ENCODE results near the gene PBX1. TPM values are rescaled to one million over a fixed set of nuclear protein-coding genes. Genes with fewer than 3 reads are reported as not detected.

PBX1 gene
- total and polyA plus RNA-seq, 10 of the 15 experiments (the other 5 are each of a cell fraction or from before 2014, with no cell fraction given): 0.05 to 0.28 (median 0.11) TPM; not detected in 5

DNA sequence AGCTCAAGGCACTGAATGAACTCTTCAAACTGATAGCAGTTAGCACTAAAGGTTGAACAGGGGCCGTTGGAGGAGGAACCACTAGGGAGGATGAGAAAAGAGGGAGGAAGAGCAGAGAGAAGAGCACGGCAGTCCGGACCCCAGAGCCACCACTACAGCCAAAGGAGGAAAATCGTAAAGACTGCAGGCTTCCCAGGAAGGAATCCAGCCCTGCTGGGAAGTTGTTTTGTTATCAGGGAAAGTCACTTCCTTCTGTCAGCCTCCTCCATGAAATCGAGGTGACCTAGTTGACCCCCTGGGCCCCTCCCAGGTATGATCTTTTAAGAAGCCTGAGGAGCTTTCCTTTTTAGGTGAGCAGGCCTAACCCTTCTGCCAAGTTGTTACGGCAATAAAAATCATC is 88.2 kb downstream of the PBX1 start:
- H3K9ac ChIP-seq (ENCODE audit: control insufficient read depth, insufficient read depth, low read length): no peak overlapping the region
- H4K20me1 ChIP-seq (ENCODE audit: control insufficient read depth, insufficient read depth): no peaks in the 10 kb centered on the region
- no peaks in the 10 kb centered on the region for H3K9me3 ChIP-seq (replicated peaks; ENCODE audit: control insufficient read depth, insufficient read depth, low read length)
- CTCF ChIA-PET: no interaction called here
- H3K79me2 ChIP-seq (ENCODE audit: control insufficient read depth, insufficient read depth, low read length): no peaks in the 10 kb centered on the region
- POLR2A ChIA-PET: no interaction called here
- in situ Hi-C loops (cut with MboI) (no loop called here), intact Hi-C loops (cut with micrococcal nuclease; ENCODE audit: unreplicated experiment) (no loop called here)
- FAIRE-seq (no peak), DNase-seq (ENCODE audit: low read depth, low spot score) (no peak), ATAC-seq (no peak)
- TF ChIP-seq IRF4 (IDR thresholded peaks at IDR 0.05; ENCODE audit: low read depth, low read length) (no peak), NRF1 (conservative IDR thresholded peaks at IDR 0.05; ENCODE audit: low read depth, low read length) (no peak), FOS (IDR thresholded peaks at IDR 0.05; ENCODE audit: borderline replicate concordance, extremely low read depth, insufficient read length) (no peak), POLR2AphosphoS5 (IDR thresholded peaks at IDR 0.05; ENCODE audit: low read length) (no peak), CBX5 (IDR thresholded peaks at IDR 0.05; ENCODE audit: low read depth) (no peak), ZNF24 (IDR thresholded peaks at IDR 0.05) (no peak), EP300 (IDR thresholded peaks at IDR 0.05; ENCODE audit: borderline replicate concordance in 1 of 2, control insufficient read depth in 1 of 2, low read depth in 2 of 2, low read length in 2 of 2) (no peak), POLR2A (IDR thresholded peaks at IDR 0.05; ENCODE audit: low read depth, low read length) (no peak), HDAC6 (IDR thresholded peaks at IDR 0.05; ENCODE audit: unreplicated experiment) (no peak), TBL1XR1 (IDR thresholded peaks at IDR 0.05; ENCODE audit: low read depth, low read length) (no peak), HDGF (IDR thresholded peaks at IDR 0.05) (no peak), IKZF1 (conservative IDR thresholded peaks at IDR 0.05) (no peak)
- TF ChIP-seq, protein P1, sequence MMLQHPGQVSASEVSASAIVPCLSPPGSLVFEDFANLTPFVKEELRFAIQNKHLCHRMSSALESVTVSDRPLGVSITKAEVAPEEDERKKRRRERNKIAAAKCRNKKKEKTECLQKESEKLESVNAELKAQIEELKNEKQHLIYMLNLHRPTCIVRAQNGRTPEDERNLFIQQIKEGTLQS (IDR thresholded peaks at IDR 0.05; ENCODE audit: borderline replicate concordance, extremely low read depth, low read depth, low read length): no peak
- WGBS (ENCODE audit: insufficient coverage, insufficient replicate concordance, low lambda C conversion rate, missing lambda C conversion rate): 47% methylated on average over 5 of the region's 6 CpGs
- H3K27ac ChIP-seq (ENCODE audit: control insufficient read depth, insufficient read depth): no peak overlapping the region
- H3K27me3 ChIP-seq (replicated peaks in 1 of 2; ENCODE audit: control insufficient read depth in 2 of 2, insufficient read depth in 2 of 2, low read length in 1 of 2): no peaks in the 10 kb centered on the region
- H3K36me3 ChIP-seq (ENCODE audit: control insufficient read depth in 2 of 2, insufficient read depth in 2 of 2, low read length in 1 of 2): no peaks in the 10 kb centered on the region
- SMC1A ChIA-PET (ENCODE audit: uncharacterized antibody, unreplicated experiment): no interaction called here
- H3K4me1 ChIP-seq (ENCODE audit: control insufficient read depth, insufficient read depth, low read length): no peaks in the 10 kb centered on the region
- RAD21 ChIA-PET (ENCODE audit: unreplicated experiment): no interaction called here
- H3K4me2 ChIP-seq (ENCODE audit: control insufficient read depth, insufficient read depth): no peak overlapping the region
- no TSS peak for BruUV-seq (replicated peaks)
- H3K4me3 ChIP-seq: no peak overlapping the region
- H2AFZ ChIP-seq (ENCODE audit: control insufficient read depth, low read depth, low read length): no peak overlapping the region
